Esophagus squamous epithelium (tissue), 4 donors: ENCODE results near the gene CORO7.

ENCODE experiments used
- POLR2A ChIP-seq, 4 donors: fragments of 450-650 bp; IDR thresholded peaks; one replicate each; pipeline ENCODE4 v1.6.1; 2017; ENCODE audit warnings: antibody characterized with exemption in 4 of 4, mild to moderate bottlenecking in 4 of 4, moderate library complexity in 3 of 4
- TF ChIP-seq, protein P1 (sequence below), 6 experiments: fragments of 450-650 bp in 4 of 6; fragments of 200-600 bp in 2 of 6; sonication (generic) in 2 of 6; IDR thresholded peaks; one replicate each; pipeline ENCODE4 v1.5.1; 2016 to 2019; ENCODE audit warnings: antibody characterized with exemption in 6 of 6, mild to moderate bottlenecking in 4 of 6, moderate library complexity in 4 of 6

- TF ChIP-seq, protein P1, sequence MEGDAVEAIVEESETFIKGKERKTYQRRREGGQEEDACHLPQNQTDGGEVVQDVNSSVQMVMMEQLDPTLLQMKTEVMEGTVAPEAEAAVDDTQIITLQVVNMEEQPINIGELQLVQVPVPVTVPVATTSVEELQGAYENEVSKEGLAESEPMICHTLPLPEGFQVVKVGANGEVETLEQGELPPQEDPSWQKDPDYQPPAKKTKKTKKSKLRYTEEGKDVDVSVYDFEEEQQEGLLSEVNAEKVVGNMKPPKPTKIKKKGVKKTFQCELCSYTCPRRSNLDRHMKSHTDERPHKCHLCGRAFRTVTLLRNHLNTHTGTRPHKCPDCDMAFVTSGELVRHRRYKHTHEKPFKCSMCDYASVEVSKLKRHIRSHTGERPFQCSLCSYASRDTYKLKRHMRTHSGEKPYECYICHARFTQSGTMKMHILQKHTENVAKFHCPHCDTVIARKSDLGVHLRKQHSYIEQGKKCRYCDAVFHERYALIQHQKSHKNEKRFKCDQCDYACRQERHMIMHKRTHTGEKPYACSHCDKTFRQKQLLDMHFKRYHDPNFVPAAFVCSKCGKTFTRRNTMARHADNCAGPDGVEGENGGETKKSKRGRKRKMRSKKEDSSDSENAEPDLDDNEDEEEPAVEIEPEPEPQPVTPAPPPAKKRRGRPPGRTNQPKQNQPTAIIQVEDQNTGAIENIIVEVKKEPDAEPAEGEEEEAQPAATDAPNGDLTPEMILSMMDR (IDR thresholded peaks at IDR 0.05), result no peak
- no peak for TF ChIP-seq POLR2A (IDR thresholded peaks at IDR 0.05)
These were observed 46.2 kb downstream of the CORO7 start for GRCh38 chr16:4370151-4370550.
